PFSK-1 (cell line): Measurements from ENCODE around the gene CD48.

Experiments
- POLR2AphosphoS5 ChIP-seq: IDR thresholded peaks from 2 replicates; pipeline ENCODE4 v1.6.1; 2012; ENCODE audit warnings: low read depth, mild to moderate bottlenecking, control low read depth, low read length, moderate library complexity
- TAF1 ChIP-seq: IDR thresholded peaks from 2 replicates; pipeline ENCODE4 v1.6.1; 2012; ENCODE audit warnings: low read length, control low read depth, borderline replicate concordance; ENCODE audit not compliant: insufficient read depth
- TF ChIP-seq, protein P1 (sequence below), 2 experiments: IDR thresholded peaks; 2 replicates each; pipeline versions ENCODE4 v1.6.1 to v1.8.0; 2011 to 2012; ENCODE audit warnings: low read depth in 2 of 2, low read length in 2 of 2, control low read depth in 1 of 2, inconsistent platforms in 1 of 2, mild to moderate bottlenecking in 1 of 2, moderate library complexity in 1 of 2; ENCODE audit not compliant: insufficient read depth in 1 of 2

GRCh38 chr1:160738271-160738670 lies 26.6 kb upstream of the CD48 start:
- TF ChIP-seq POLR2AphosphoS5: no peak
- TF ChIP-seq, protein P1, sequence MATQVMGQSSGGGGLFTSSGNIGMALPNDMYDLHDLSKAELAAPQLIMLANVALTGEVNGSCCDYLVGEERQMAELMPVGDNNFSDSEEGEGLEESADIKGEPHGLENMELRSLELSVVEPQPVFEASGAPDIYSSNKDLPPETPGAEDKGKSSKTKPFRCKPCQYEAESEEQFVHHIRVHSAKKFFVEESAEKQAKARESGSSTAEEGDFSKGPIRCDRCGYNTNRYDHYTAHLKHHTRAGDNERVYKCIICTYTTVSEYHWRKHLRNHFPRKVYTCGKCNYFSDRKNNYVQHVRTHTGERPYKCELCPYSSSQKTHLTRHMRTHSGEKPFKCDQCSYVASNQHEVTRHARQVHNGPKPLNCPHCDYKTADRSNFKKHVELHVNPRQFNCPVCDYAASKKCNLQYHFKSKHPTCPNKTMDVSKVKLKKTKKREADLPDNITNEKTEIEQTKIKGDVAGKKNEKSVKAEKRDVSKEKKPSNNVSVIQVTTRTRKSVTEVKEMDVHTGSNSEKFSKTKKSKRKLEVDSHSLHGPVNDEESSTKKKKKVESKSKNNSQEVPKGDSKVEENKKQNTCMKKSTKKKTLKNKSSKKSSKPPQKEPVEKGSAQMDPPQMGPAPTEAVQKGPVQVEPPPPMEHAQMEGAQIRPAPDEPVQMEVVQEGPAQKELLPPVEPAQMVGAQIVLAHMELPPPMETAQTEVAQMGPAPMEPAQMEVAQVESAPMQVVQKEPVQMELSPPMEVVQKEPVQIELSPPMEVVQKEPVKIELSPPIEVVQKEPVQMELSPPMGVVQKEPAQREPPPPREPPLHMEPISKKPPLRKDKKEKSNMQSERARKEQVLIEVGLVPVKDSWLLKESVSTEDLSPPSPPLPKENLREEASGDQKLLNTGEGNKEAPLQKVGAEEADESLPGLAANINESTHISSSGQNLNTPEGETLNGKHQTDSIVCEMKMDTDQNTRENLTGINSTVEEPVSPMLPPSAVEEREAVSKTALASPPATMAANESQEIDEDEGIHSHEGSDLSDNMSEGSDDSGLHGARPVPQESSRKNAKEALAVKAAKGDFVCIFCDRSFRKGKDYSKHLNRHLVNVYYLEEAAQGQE (IDR thresholded peaks at IDR 0.05; ENCODE audit: insufficient read depth in 1 of 2, low read depth in 2 of 2, low read length in 2 of 2): no peak
- TF ChIP-seq TAF1: no peak
